GM23248 (cell line): Measurements from ENCODE around the gene CLEC16A. TPM values are rescaled to one million over a fixed set of nuclear protein-coding genes. Genes with fewer than 3 reads are reported as not detected.

Experiments used
- DNase-seq: peaks from one replicate; pipeline ENCODE4 v3.0.0-alpha.2; 2015
- H2AFZ ChIP-seq: fragments of 200-600 bp; sonication (generic); 2 replicates; pipeline ENCODE4 v1.6.1; 2016; ENCODE audit warnings: antibody characterized with exemption
- H3F3A ChIP-seq: fragments of 200-600 bp; sonication (generic); 2 replicates; pipeline ENCODE4 v1.6.1; 2016; ENCODE audit warnings: mild to moderate bottlenecking, antibody characterized with exemption, mixed run types; ENCODE audit not compliant: insufficient read depth
- H3K27ac ChIP-seq: fragments of 200-600 bp; sonication (generic); 2 replicates; pipeline ENCODE4 v1.5.1; 2016; ENCODE audit warnings: mild to moderate bottlenecking
- H3K27me3 ChIP-seq: fragments of 200-600 bp; sonication (generic); replicated peaks from 2 replicates; pipeline ENCODE4 v1.6.1; 2016; ENCODE audit warnings: mild to moderate bottlenecking; ENCODE audit not compliant: insufficient read depth
- H3K36me3 ChIP-seq: fragments of 200-600 bp; sonication (generic); 2 replicates; pipeline ENCODE4 v1.6.1; 2016; ENCODE audit warnings: low read depth, mild to moderate bottlenecking
- H3K4me1 ChIP-seq: fragments of 200-600 bp; sonication (generic); 2 replicates; pipeline ENCODE4 v1.6.1; 2016; ENCODE audit warnings: mild to moderate bottlenecking; ENCODE audit not compliant: insufficient read depth
- H3K4me2 ChIP-seq: fragments of 200-600 bp; sonication (generic); one replicate; pipeline ENCODE4 v1.6.1; 2016; ENCODE audit warnings: mild to moderate bottlenecking; ENCODE audit not compliant: unreplicated experiment
- H3K4me3 ChIP-seq: fragments of 200-600 bp; sonication (generic); 2 replicates; pipeline ENCODE4 v1.5.1; 2016; ENCODE audit warnings: mild to moderate bottlenecking
- H3K79me2 ChIP-seq: fragments of 200-600 bp; sonication (generic); 2 replicates; pipeline ENCODE4 v1.6.1; 2016; ENCODE audit warnings: mild to moderate bottlenecking; ENCODE audit not compliant: insufficient read depth
- H3K9ac ChIP-seq: fragments of 200-600 bp; sonication (generic); 2 replicates; pipeline ENCODE4 v1.6.1; 2016; ENCODE audit warnings: mild to moderate bottlenecking
- H3K9me2 ChIP-seq: fragments of 200-600 bp; sonication (generic); 2 replicates; pipeline ENCODE4 v1.6.1; 2016; ENCODE audit warnings: mixed run types, mild to moderate bottlenecking, moderate library complexity; ENCODE audit not compliant: insufficient read depth
- H3K9me3 ChIP-seq: fragments of 200-600 bp; sonication (generic); one replicate; pipeline ENCODE4 v1.6.1; 2017; ENCODE audit warnings: low read depth
- H4K20me1 ChIP-seq: fragments of 200-600 bp; sonication (generic); 2 replicates; pipeline ENCODE4 v1.6.0; 2016; ENCODE audit not compliant: insufficient read depth
- EZH2 ChIP-seq: fragments of 200-600 bp; sonication (generic); IDR thresholded peaks from 2 replicates; pipeline ENCODE4 v1.6.1; 2018; ENCODE audit warnings: antibody characterized with exemption, mild to moderate bottlenecking; ENCODE audit not compliant: insufficient read depth, poor library complexity, severe bottlenecking
- EZH2phosphoT487 ChIP-seq: fragments of 200-600 bp; sonication (generic); IDR thresholded peaks from 2 replicates; pipeline ENCODE4 v1.6.1; 2018; ENCODE audit warnings: antibody characterized with exemption, moderate library complexity, mild to moderate bottlenecking, low read depth; ENCODE audit not compliant: insufficient read depth
- WGBS, 2 experiments: methylation state at CpG; one replicate each; pipeline ENCODE4 v1.1.6; 2015 to 2017; ENCODE audit warnings: low lambda C conversion rate in 2 of 2, low coverage in 1 of 2; ENCODE audit errors: missing lambda C conversion rate in 2 of 2; 5-methylcytosine and 5-hydroxymethylcytosine counted together
- in situ Hi-C: fragments of 300-500 bp; cut with MboI; formaldehyde crosslinking; loops from 2 replicates; pipeline ENCODE4 v1.15.0; 2020
- polyA plus RNA-seq: library from polyadenylated mRNA; unstranded; fragments of >200 nt; fragmentation: Nextera tagmentation; extraction: Ambion mirVana; gene quantifications from 2 replicates; pipeline ENCODE4 v1.2.1, GENCODE V29; 2016
- total RNA-seq: library from RNA; depleted of rRNA; stranded (reverse); fragments of >200 nt; shearing (Covaris generic); gene quantifications from 2 replicates; pipeline ENCODE4 v1.2.3, GENCODE V29; 2014

Gene CLEC16A
- total and polyA plus RNA-seq, 2 experiments from 2014 or later = 13.2 to 21.4 TPM

DNA sequence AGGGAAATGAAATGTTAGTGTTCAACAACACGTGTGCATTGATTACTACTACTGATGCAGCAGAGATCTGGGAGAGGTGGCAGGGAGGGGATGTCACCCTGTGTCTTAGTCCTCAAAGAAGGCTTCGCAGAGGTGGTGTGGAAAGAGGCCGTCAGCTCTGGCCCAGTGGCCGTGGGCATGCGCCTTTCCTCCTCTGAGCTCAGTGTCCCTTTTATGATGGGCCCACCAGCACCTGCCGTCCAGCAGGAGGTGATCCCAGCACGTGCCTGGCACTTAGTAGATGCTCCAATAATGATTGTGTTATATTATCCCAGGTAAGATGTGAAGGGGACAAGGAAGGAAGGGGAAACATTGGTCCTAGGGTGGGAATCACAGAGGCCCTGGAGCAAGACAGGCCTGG, 106.2 kb downstream of the CLEC16A start:
- Histone ChIP-seq H3K9me3 (no peaks in the 10 kb centered on the region), H3K4me1 (peaks cover 30% of the 10 kb centered on the region), H3K4me2 (no peak overlapping the region), H3K27ac (no peak overlapping the region), H3K9me2 (no peaks in the 10 kb centered on the region), H2AFZ (no peak overlapping the region), H3F3A (peaks cover 24% of the 10 kb centered on the region), H3K79me2 (no peaks in the 10 kb centered on the region), H3K9ac (no peak overlapping the region), H4K20me1 (no peaks in the 10 kb centered on the region), H3K4me3 (no peak overlapping the region), H3K36me3 (no peaks in the 10 kb centered on the region), H3K27me3 (no peaks in the 10 kb centered on the region)
- DNase-seq = no peak
- 96 to 98% methylated on average over 7 of the region's 7 CpGs for WGBS, 2 experiments
- in situ Hi-C loops = no loop called here
- TF ChIP-seq EZH2 (no peak), EZH2phosphoT487 (no peak)

DNA sequence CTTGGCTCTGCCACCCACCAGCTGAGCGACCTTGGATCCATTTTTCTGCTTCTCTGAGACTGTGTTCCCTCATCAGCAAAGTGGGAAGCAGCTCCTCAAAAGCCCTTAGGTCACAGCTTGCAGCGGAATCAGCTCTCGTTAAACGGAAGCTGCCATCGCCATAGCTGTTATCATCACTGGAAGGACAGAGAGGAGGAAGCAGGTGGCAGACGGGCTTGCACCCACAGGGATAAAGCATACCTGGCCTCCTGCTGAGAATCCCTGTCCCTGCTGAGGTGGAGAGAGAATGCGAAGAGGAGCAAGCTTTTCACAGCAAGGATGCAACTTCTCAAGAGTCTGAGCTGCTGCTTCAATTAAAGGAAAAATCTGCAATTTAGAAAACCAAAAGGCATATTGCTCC, 106.6 kb downstream of the CLEC16A start:
- no peaks in the 10 kb centered on the region for H3K36me3 ChIP-seq
- no peaks in the 10 kb centered on the region for H3K79me2 ChIP-seq
- H3K4me3 ChIP-seq = no peak overlapping the region
- in situ Hi-C loops = no loop called here
- no peaks in the 10 kb centered on the region for H3K27me3 ChIP-seq
- no peak overlapping the region for H3K4me2 ChIP-seq
- H3F3A ChIP-seq = peaks cover 24% of the 10 kb centered on the region
- WGBS, 2 experiments = 96 to 97% methylated on average over 7 of the region's 7 CpGs
- no peaks in the 10 kb centered on the region for H3K9me2 ChIP-seq
- no peak overlapping the region for H2AFZ ChIP-seq
- no peak for DNase-seq
- no peak for TF ChIP-seq EZH2phosphoT487
- TF ChIP-seq EZH2 = no peak
- peaks cover 26% of the 10 kb centered on the region for H3K4me1 ChIP-seq
- no peaks in the 10 kb centered on the region for H4K20me1 ChIP-seq
- H3K9me3 ChIP-seq = no peaks in the 10 kb centered on the region
- no peak overlapping the region for H3K27ac ChIP-seq
- no peak overlapping the region for H3K9ac ChIP-seq

DNA sequence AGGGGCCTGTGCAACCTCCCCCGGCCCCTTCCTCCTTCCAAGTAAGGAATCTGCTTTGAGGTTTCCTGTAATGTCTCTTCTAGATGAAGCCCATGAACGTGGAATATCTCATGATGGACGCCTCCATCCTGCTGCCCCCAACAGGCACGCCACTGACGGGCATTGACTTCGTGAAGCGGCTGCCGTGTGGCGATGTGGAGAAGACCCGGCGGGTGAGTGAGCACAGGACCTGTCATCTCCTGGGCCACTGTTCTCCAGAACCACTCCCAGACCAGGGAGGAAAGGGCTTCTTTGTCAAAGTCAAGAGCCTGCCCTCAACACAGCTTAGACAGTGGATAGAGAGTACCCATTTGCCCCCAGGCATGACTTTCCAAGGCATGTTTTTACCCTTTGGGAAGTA, 107.1 kb downstream of the CLEC16A start:
- H3K4me1 ChIP-seq = peaks cover 22% of the 10 kb centered on the region
- 96 to 99% methylated on average over 11 of the region's 11 CpGs for WGBS, 2 experiments
- no peak for TF ChIP-seq EZH2
- TF ChIP-seq EZH2phosphoT487 = no peak
- no peak overlapping the region for H3K27ac ChIP-seq
- no peak overlapping the region for H3K9ac ChIP-seq
- H3K27me3 ChIP-seq = no peaks in the 10 kb centered on the region
- H3K9me2 ChIP-seq = no peaks in the 10 kb centered on the region
- no peak overlapping the region for H3K4me2 ChIP-seq
- in situ Hi-C loops = no loop called here
- H2AFZ ChIP-seq = no peak overlapping the region
- H3K36me3 ChIP-seq = no peaks in the 10 kb centered on the region
- no peaks in the 10 kb centered on the region for H3K9me3 ChIP-seq
- no peak overlapping the region for H3K4me3 ChIP-seq
- DNase-seq = no peak
- H4K20me1 ChIP-seq = no peaks in the 10 kb centered on the region
- peaks cover 20% of the 10 kb centered on the region for H3F3A ChIP-seq
- no peaks in the 10 kb centered on the region for H3K79me2 ChIP-seq

DNA sequence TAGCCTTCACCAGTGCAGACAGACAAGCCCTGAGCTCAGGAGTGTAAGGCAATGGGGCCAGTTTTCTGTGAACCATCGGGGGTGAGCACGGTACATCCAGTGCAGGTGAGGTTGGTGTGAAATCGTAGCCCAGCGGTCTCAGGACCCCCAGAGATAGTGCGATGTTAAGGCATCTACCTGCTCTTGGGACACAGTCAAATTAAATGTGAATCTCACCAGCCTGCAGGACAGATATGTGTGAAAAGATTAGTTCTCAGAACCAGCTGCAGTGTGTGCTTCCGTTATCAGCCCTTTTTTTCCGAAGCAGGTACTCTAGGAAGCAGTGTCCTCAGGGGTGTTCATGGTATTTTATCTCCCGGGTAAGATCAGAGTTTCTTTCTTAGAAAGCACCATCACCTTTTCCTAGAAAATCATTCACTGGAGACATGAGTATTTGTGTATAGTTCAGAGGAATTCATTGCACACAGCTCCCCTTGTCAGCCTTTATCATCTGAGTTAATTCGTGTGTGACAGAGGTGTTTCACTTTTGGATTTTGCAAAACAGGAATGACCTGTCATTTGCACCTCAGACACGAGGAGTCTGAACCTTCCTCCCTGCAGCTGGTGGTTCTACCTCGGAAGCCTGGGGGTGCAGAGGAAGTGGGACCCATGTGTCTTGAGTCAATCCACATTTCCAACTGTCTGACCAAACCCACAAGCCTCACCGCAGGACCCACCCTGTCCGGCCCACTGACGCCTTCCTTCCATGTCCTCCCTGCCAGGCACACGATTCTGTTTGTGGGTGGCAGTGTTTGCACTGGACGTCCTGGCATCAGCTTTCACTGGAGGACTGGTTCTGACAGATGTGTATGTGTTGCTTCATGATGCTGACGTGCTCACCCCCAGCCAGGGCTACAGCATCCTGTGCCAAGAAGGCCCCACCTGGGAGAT, 107.8 kb downstream of the CLEC16A start:
- Histone ChIP-seq H4K20me1 (no peaks in the 10 kb centered on the region), H3F3A (peaks cover 12% of the 10 kb centered on the region), H3K79me2 (no peaks in the 10 kb centered on the region), H3K4me2 (no peak overlapping the region), H3K36me3 (no peaks in the 10 kb centered on the region), H2AFZ (no peak overlapping the region), H3K9me3 (no peaks in the 10 kb centered on the region), H3K4me3 (no peak overlapping the region), H3K27me3 (no peaks in the 10 kb centered on the region), H3K9ac (no peak overlapping the region), H3K27ac (no peak overlapping the region), H3K9me2 (no peaks in the 10 kb centered on the region), H3K4me1 (peaks cover 14% of the 10 kb centered on the region)
- in situ Hi-C loops = no loop called here
- DNase-seq = no peak
- TF ChIP-seq EZH2phosphoT487 (no peak), EZH2 (no peak)
- WGBS, 2 experiments = 80 to 86% methylated on average over 17 of the region's 17 CpGs
